Activated naive CD8-positive, alpha-beta T cell treated with anti-CD3 and anti-CD28 coated beads for 36 hours (primary cell): ENCODE data around the gene RBMX2. TPM values are rescaled to one million over a fixed set of nuclear protein-coding genes. Genes with fewer than 3 reads are reported as not detected.
"Not testable (repeated sequence)": the region's sequence is repeated elsewhere in the genome, so short reads cannot be mapped to it uniquely, and the experiment has no call there.

Source experiments
- DNase-seq: peaks from one replicate; pipeline ENCODE4 v3.0.0; 2021
- H3K27ac Mint-ChIP-seq: one replicate; pipeline ENCODE4 v1.8.0; 2022; ENCODE audit warnings: mild to moderate bottlenecking, moderate library complexity, mixed read lengths
- H3K27me3 Mint-ChIP-seq: one replicate; pipeline ENCODE4 v1.8.0; 2022; ENCODE audit warnings: mild to moderate bottlenecking, mixed read lengths
- H3K36me3 Mint-ChIP-seq: one replicate; pipeline ENCODE4 v1.8.0; 2021; ENCODE audit warnings: mild to moderate bottlenecking, mixed read lengths
- H3K4me1 Mint-ChIP-seq: one replicate; pipeline ENCODE4 v1.8.0; 2021; ENCODE audit warnings: mixed read lengths
- H3K4me3 Mint-ChIP-seq: one replicate; pipeline ENCODE4 v1.8.0; 2022; ENCODE audit warnings: mild to moderate bottlenecking, moderate library complexity, mixed read lengths
- H3K9me3 Mint-ChIP-seq: one replicate; pipeline ENCODE4 v1.8.0; 2022; ENCODE audit warnings: mixed read lengths
- total RNA-seq, 2 experiments: library from RNA; stranded (reverse); gene quantifications; one replicate each; pipeline ENCODE4 v1.2.3, GENCODE V29; 2021

The RBMX2 gene
- total RNA-seq, 2 experiments from 2014 or later: 28.4 TPM

DNA sequence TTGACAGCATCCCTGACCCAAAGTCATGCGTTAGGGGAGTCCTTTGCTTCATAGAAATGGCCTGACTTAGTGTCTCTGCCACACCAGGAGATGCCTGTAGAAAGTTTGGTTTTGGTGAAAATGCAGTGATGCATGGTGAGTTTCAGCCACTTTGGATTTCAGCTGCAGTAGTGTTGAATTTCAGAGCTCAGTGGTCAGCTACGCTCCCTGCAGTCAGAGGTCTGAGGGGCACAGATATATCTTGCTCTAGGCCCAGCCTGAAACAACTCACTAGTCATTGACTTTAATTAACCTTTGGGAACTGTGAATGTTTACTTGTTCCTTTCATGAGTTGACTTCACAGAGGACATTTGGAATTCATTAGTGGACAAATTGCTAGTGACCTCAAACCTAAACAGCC is 17.5 kb downstream of the RBMX2 start:
- peaks cover 2% of the 10 kb centered on the region for H3K36me3 Mint-ChIP-seq
- no peak for DNase-seq
- H3K27ac Mint-ChIP-seq: no peak overlapping the region
- peaks cover 2% of the 10 kb centered on the region for H3K4me1 Mint-ChIP-seq
- no peak overlapping the region for H3K4me3 Mint-ChIP-seq
- no peaks in the 10 kb centered on the region for H3K27me3 Mint-ChIP-seq
- no peaks in the 10 kb centered on the region for H3K9me3 Mint-ChIP-seq

GRCh38 chrX:130426531-130426930 is 24.7 kb downstream of the RBMX2 start:
- DNase-seq: no peak
- Mint-ChIP-seq H3K27me3 (no peaks in the 10 kb centered on the region), H3K27ac (no peak overlapping the region), H3K4me1 (no peaks in the 10 kb centered on the region), H3K4me3 (no peak overlapping the region), H3K36me3 (no peaks in the 10 kb centered on the region), H3K9me3 (no peaks in the 10 kb centered on the region)

DNA sequence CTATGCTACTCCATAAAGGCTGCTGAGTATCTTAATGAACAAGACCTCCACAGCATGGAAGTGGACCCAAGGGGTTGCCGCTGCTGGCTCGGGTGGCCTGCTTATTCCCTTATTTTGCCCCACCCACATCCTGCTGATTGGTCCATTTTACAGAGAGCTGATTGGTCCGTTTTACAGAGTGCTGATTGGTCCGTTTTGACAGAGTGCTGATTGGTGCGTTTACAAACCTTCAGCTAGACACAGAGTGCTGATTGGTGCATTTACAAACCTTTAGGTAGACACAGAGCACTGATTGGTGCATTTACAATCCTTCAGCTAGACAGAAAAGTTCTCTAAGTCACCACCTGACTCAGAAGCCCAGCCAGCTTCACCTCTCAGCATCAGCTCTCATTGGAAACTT is 27.4 kb downstream of the RBMX2 start:
- H3K36me3 Mint-ChIP-seq, DNase-seq: not testable (repeated sequence)

GRCh38 chrX:130435937-130436336 is 34.1 kb downstream of the RBMX2 start:
- Mint-ChIP-seq H3K4me1 (no peaks in the 10 kb centered on the region), H3K27me3 (no peaks in the 10 kb centered on the region), H3K9me3 (peaks cover 10% of the 10 kb centered on the region), H3K4me3 (no peak overlapping the region), H3K36me3 (no peaks in the 10 kb centered on the region), H3K27ac (no peak overlapping the region)
- no peak for DNase-seq

More for the DNA sequence above, 27.4 kb downstream of the RBMX2 start:
- H3K27me3 Mint-ChIP-seq, H3K9me3 Mint-ChIP-seq, H3K4me3 Mint-ChIP-seq, H3K4me1 Mint-ChIP-seq, H3K27ac Mint-ChIP-seq: not testable (repeated sequence)

GRCh38 chrX:130437996-130438395 is 36.2 kb downstream of the RBMX2 start:
- not testable (repeated sequence) for H3K4me3 Mint-ChIP-seq, DNase-seq, H3K4me1 Mint-ChIP-seq, H3K27ac Mint-ChIP-seq, H3K27me3 Mint-ChIP-seq, H3K36me3 Mint-ChIP-seq
- peaks cover 10% of the 10 kb centered on the region for H3K9me3 Mint-ChIP-seq

DNA sequence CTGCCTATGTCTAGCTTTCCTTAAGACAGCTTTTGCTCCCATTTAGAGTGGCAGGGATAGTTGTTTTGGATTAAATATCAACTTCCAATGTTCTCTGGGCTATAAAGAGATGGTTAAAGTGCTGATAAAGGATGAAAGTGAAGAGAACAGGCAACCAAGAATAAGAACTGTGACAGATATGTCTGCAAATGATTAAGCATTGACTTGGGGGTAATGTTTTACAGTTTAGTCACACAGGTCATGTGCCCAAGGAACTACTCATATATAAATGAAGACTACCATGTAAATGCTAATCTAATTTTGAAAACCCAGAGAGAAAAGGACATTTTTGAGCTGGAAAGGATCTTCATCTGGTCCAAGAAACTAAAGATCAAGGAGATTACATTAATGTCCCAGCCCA is 42.1 kb downstream of the RBMX2 start:
- H3K4me3 Mint-ChIP-seq: no peak overlapping the region
- no peaks in the 10 kb centered on the region for H3K27me3 Mint-ChIP-seq
- H3K9me3 Mint-ChIP-seq: peaks cover 3% of the 10 kb centered on the region
- no peaks in the 10 kb centered on the region for H3K4me1 Mint-ChIP-seq
- H3K27ac Mint-ChIP-seq: no peak overlapping the region
- DNase-seq: no peak
- H3K36me3 Mint-ChIP-seq: no peaks in the 10 kb centered on the region

GRCh38 chrX:130444641-130445336 is 43.0 kb downstream of the RBMX2 start:
- Mint-ChIP-seq H3K4me1 (no peaks in the 10 kb centered on the region), H3K9me3 (no peaks in the 10 kb centered on the region), H3K4me3 (no peak overlapping the region), H3K27me3 (no peaks in the 10 kb centered on the region), H3K36me3 (no peaks in the 10 kb centered on the region), H3K27ac (no peak overlapping the region)
- no peak for DNase-seq

DNA sequence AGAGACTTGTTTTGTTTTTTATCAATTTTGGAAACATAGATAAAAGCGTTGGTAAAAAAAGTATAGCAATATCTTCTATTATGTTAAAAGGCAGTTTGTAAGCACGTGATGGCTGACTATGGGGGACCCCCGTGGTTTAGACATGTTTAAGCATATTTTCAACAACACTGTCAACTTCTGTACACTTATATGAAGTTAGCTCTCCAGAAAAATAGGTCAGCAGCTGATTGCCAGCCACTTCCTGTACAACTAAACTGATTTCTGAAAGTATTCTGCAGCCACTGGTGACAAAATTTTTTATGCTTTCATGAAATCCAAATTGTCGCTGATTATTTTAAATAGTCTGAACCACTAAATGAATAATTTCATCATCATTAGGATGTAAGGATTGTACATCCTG is 45.2 kb downstream of the RBMX2 start:
- Mint-ChIP-seq H3K27ac (no peak overlapping the region), H3K36me3 (no peaks in the 10 kb centered on the region), H3K9me3 (no peaks in the 10 kb centered on the region), H3K4me1 (no peaks in the 10 kb centered on the region), H3K4me3 (no peak overlapping the region), H3K27me3 (no peaks in the 10 kb centered on the region)
- no peak for DNase-seq

Other genes with a start within 250 kb of the RBMX2 start
- 10 to 100 TPM; 60.1 to 62.7 TPM for gene AIFM1, start 236.1 kb upstream of the RBMX2 start, total RNA-seq
- gene RAB33A, start 230.0 kb upstream of the RBMX2 start, total RNA-seq: 10 to 100 TPM; 22.6 to 26.1 TPM
- 1 to 10 TPM; 5.8 to 6.5 TPM for gene ZNF280C, start 133.1 kb upstream of the RBMX2 start, total RNA-seq
- gene SLC25A14, start 62.1 kb upstream of the RBMX2 start, total RNA-seq: 10 to 100 TPM; 12.6 to 13.7 TPM
- not detected for gene GPR119, start 16.3 kb upstream of the RBMX2 start, total RNA-seq